ENCODE results near the gene OR2T4.

OR2T4 gene

GRCh38 chr1:248361121-248361715, at the start of gene OR2T4:
Gene OR2T4, plus strand, starts transcription at chr1:248361665. Its CDS starts 0 bp downstream, at chr1:248361665.
- no peak for TF ChIP-seq CTCF (IDR thresholded peaks at IDR 0.05; ENCODE audit: borderline replicate concordance, insufficient read depth, low read depth, low read length)
- no peak within 1 kb of the TSS for H3K4me3 ChIP-seq (ENCODE audit: low read depth, low read length)

GRCh38 chr1:248316796-248317195, 44.7 kb upstream of the OR2T4 start:
- H3K4me3 ChIP-seq (ENCODE audit: low read depth, low read length): no peak overlapping the region
- no peak for TF ChIP-seq CTCF (IDR thresholded peaks at IDR 0.05; ENCODE audit: borderline replicate concordance, insufficient read depth, low read depth, low read length)

GRCh38 chr1:248324468-248324867, 37.0 kb upstream of the OR2T4 start, which contains the start of gene OR2M7:
Gene OR2M7, minus strand, starts transcription at chr1:248324568. Its CDS starts 0 bp downstream, at chr1:248324568.
- H3K4me3 ChIP-seq (ENCODE audit: low read depth, low read length): no peak within 1 kb of the TSS
- TF ChIP-seq CTCF (IDR thresholded peaks at IDR 0.05; ENCODE audit: borderline replicate concordance, insufficient read depth, low read depth, low read length): no peak

- no peak overlapping the region for H3K4me3 ChIP-seq (ENCODE audit: low read depth, low read length)
- TF ChIP-seq CTCF (IDR thresholded peaks at IDR 0.05; ENCODE audit: borderline replicate concordance, insufficient read depth, low read depth, low read length): no peak
These were observed 18.0 kb upstream of the OR2T4 start for GRCh38 chr1:248343451-248343850.

- H3K4me3 ChIP-seq (ENCODE audit: low read depth, low read length): no peak within 1 kb of the TSS
- no peak for TF ChIP-seq CTCF (IDR thresholded peaks at IDR 0.05; ENCODE audit: borderline replicate concordance, insufficient read depth, low read depth, low read length)
These were observed 13.0 kb upstream of the OR2T4 start, which contains the start of gene OR14C36 for GRCh38 chr1:248348475-248348874. Gene OR14C36, plus strand, starts transcription at chr1:248348775. Its CDS starts 0 bp downstream, at chr1:248348775.

- no peak overlapping the region for H3K4me3 ChIP-seq (ENCODE audit: low read depth, low read length)
- no peak for TF ChIP-seq CTCF (IDR thresholded peaks at IDR 0.05; ENCODE audit: borderline replicate concordance, insufficient read depth, low read depth, low read length)
These were observed 2.0 kb upstream of the OR2T4 start for GRCh38 chr1:248359415-248359814.

- no peak for TF ChIP-seq CTCF (IDR thresholded peaks at IDR 0.05; ENCODE audit: borderline replicate concordance, insufficient read depth, low read depth, low read length)
- no peak overlapping the region for H3K4me3 ChIP-seq (ENCODE audit: low read depth, low read length)
These were observed 5.1 kb downstream of the OR2T4 start for GRCh38 chr1:248366609-248367008.
